HEK293 (cell line): ENCODE measurements around the gene S100A16.
A peak's percentile ranks its signal among the peaks of the same experiment; 100 is the strongest.

ENCODE experiments used
- CTCF ChIA-PET: fragments of 350-600 bp; formaldehyde crosslinking; extraction: SDS; loops from one replicate; lab custom pipeline; 2021; ENCODE audit warnings: antibody characterized with exemption; lab: Yijun Ruan, JAX
- POLR2A ChIA-PET: fragments of 300-600 bp; formaldehyde crosslinking; extraction: SDS; loops from one replicate; lab custom pipeline; 2020; ENCODE audit warnings: antibody characterized with exemption, inconsistent platforms; lab: Yijun Ruan, JAX
- H3K27ac ChIP-seq: fragments of 200-500 bp; sonication (Bioruptor generic); 2 replicates; pipeline ENCODE4 v1.5.1; 2014; ENCODE audit warnings: low read depth, low read length, control low read depth, inconsistent platforms; ENCODE audit errors: extremely low read depth
- H3K36me3 ChIP-seq, 2 experiments: fragments of 200-500 bp in 1 of 2; sonication (Bioruptor generic) in 1 of 2; 1 replicate in 1 of 2; 2 replicates in 1 of 2; pipeline ENCODE4 v1.5.1; 2014 to 2017; ENCODE audit warnings: inconsistent platforms in 2 of 2, low read length in 2 of 2; ENCODE audit not compliant: control insufficient read depth in 2 of 2, insufficient read depth in 1 of 2
- H3K4me1 ChIP-seq: fragments of 200-500 bp; sonication (Bioruptor generic); 2 replicates; pipeline ENCODE4 v1.5.1; 2014; ENCODE audit warnings: mild to moderate bottlenecking, low read length, inconsistent platforms; ENCODE audit not compliant: control insufficient read depth, insufficient read depth
- H3K4me3 ChIP-seq: 2 replicates; pipeline ENCODE4 v1.5.1; 2011; ENCODE audit warnings: low read depth, mild to moderate bottlenecking, control low read depth, low read length, moderate library complexity
- H3K9me3 ChIP-seq: fragments of 200-500 bp; sonication (Bioruptor generic); 2 replicates; pipeline ENCODE4 v1.5.1; 2014; ENCODE audit warnings: low read depth, low read length, inconsistent platforms; ENCODE audit not compliant: control insufficient read depth, insufficient read depth
- KLF1 ChIP-seq: fragments of 450-650 bp; formaldehyde crosslinking; IDR thresholded peaks from 2 replicates; pipeline ENCODE4 v1.5.1; 2016; ENCODE audit warnings: missing biosample characterization, missing genetic modification characterization
- KLF9 ChIP-seq: fragments of 450-650 bp; formaldehyde crosslinking; IDR thresholded peaks from 2 replicates; pipeline ENCODE4 v1.5.1; 2016; ENCODE audit warnings: missing biosample characterization, missing genetic modification characterization, low read depth
- RBAK ChIP-seq: fragments of 450-650 bp; formaldehyde crosslinking; IDR thresholded peaks from 2 replicates; pipeline ENCODE4 v1.5.1; 2016; ENCODE audit warnings: missing biosample characterization, missing genetic modification characterization
- REPIN1 ChIP-seq: fragments of 450-650 bp; formaldehyde crosslinking; IDR thresholded peaks from 2 replicates; pipeline ENCODE4 v1.5.1; 2017; ENCODE audit warnings: missing biosample characterization, missing genetic modification characterization, low read depth
- SP3 ChIP-seq: fragments of 450-650 bp; formaldehyde crosslinking; IDR thresholded peaks from 2 replicates; pipeline ENCODE4 v1.5.1; 2016; ENCODE audit warnings: missing biosample characterization, missing genetic modification characterization
- ZBTB11 ChIP-seq: fragments of 450-650 bp; formaldehyde crosslinking; conservative IDR thresholded peaks from 2 replicates; pipeline ENCODE4 v1.5.1; 2016; ENCODE audit warnings: low read depth, missing biosample characterization, missing genetic modification characterization
- ZBTB26 ChIP-seq: fragments of 450-650 bp; formaldehyde crosslinking; optimal IDR thresholded peaks from 2 replicates; pipeline ENCODE3; 2016; ENCODE audit warnings: missing biosample characterization, mild to moderate bottlenecking, missing genetic modification characterization
- ZNF112 ChIP-seq: fragments of 450-650 bp; formaldehyde crosslinking; IDR thresholded peaks from 2 replicates; pipeline ENCODE4 v1.5.0; 2017; ENCODE audit warnings: missing biosample characterization, missing genetic modification characterization
- ZNF169 ChIP-seq: fragments of 450-650 bp; formaldehyde crosslinking; IDR thresholded peaks from 2 replicates; pipeline ENCODE4 v1.5.1; 2016; ENCODE audit warnings: missing biosample characterization, missing genetic modification characterization
- ZNF2 ChIP-seq: fragments of 450-650 bp; formaldehyde crosslinking; IDR thresholded peaks from 2 replicates; pipeline ENCODE4 v1.5.1; 2016; ENCODE audit warnings: missing biosample characterization, missing genetic modification characterization
- ZNF202 ChIP-seq: fragments of 450-650 bp; formaldehyde crosslinking; IDR thresholded peaks from 2 replicates; pipeline ENCODE4 v1.5.1; 2016; ENCODE audit warnings: missing biosample characterization, missing genetic modification characterization, borderline replicate concordance
- ZNF26 ChIP-seq: fragments of 450-650 bp; formaldehyde crosslinking; IDR thresholded peaks from 2 replicates; pipeline ENCODE4 v1.5.1; 2016; ENCODE audit warnings: missing biosample characterization, missing genetic modification characterization
- ZNF266 ChIP-seq: fragments of 450-650 bp; formaldehyde crosslinking; IDR thresholded peaks from 2 replicates; pipeline ENCODE4 v1.5.1; 2016; ENCODE audit warnings: missing biosample characterization, missing genetic modification characterization, low read depth
- ZNF354C ChIP-seq: fragments of 450-650 bp; formaldehyde crosslinking; IDR thresholded peaks from 2 replicates; pipeline ENCODE4 v1.5.1; 2016; ENCODE audit warnings: missing biosample characterization, missing genetic modification characterization, low read depth, borderline replicate concordance
- ZNF391 ChIP-seq: fragments of 450-650 bp; formaldehyde crosslinking; IDR thresholded peaks from 2 replicates; pipeline ENCODE4 v1.5.1; 2016; ENCODE audit warnings: low read depth, missing biosample characterization, missing genetic modification characterization, borderline replicate concordance
- ZNF423 ChIP-seq: fragments of 450-650 bp; formaldehyde crosslinking; IDR thresholded peaks from 2 replicates; pipeline ENCODE4 v1.5.1; 2016; ENCODE audit warnings: missing biosample characterization, missing genetic modification characterization
- ZNF544 ChIP-seq: fragments of 450-650 bp; formaldehyde crosslinking; IDR thresholded peaks from 2 replicates; pipeline ENCODE4 v1.5.0; 2017; ENCODE audit warnings: missing biosample characterization, missing genetic modification characterization
- ZNF555 ChIP-seq: fragments of 450-650 bp; formaldehyde crosslinking; conservative IDR thresholded peaks from 2 replicates; pipeline ENCODE4 v1.5.1; 2017; ENCODE audit warnings: missing biosample characterization, mild to moderate bottlenecking, missing genetic modification characterization, inconsistent platforms
- ZNF558 ChIP-seq: fragments of 450-650 bp; formaldehyde crosslinking; IDR thresholded peaks from 2 replicates; pipeline ENCODE4 v1.5.1; 2016; ENCODE audit warnings: missing biosample characterization, missing genetic modification characterization
- ZNF561 ChIP-seq: fragments of 450-650 bp; IDR thresholded peaks from 2 replicates; pipeline ENCODE4 v1.5.1; 2018; ENCODE audit warnings: missing biosample characterization, missing genetic modification characterization, borderline replicate concordance
- ZNF623 ChIP-seq: fragments of 450-650 bp; formaldehyde crosslinking; IDR thresholded peaks from 2 replicates; pipeline ENCODE4 v1.5.1; 2016; ENCODE audit warnings: missing biosample characterization, missing genetic modification characterization
- ZNF626 ChIP-seq: fragments of 450-650 bp; sonication (Bioruptor Pico); formaldehyde crosslinking; IDR thresholded peaks from 2 replicates; pipeline ENCODE4 v1.5.1; 2018; ENCODE audit warnings: missing biosample characterization, missing genetic modification characterization, inconsistent platforms
- ZNF664 ChIP-seq: fragments of 450-650 bp; formaldehyde crosslinking; IDR thresholded peaks from 2 replicates; pipeline ENCODE4 v1.5.1; 2016; ENCODE audit warnings: missing biosample characterization, missing genetic modification characterization
- ZNF670 ChIP-seq: fragments of 450-650 bp; formaldehyde crosslinking; IDR thresholded peaks from 2 replicates; pipeline ENCODE4 v1.5.1; 2016; ENCODE audit warnings: missing biosample characterization, missing genetic modification characterization, low read depth
- ZNF747 ChIP-seq: fragments of 450-650 bp; formaldehyde crosslinking; IDR thresholded peaks from 2 replicates; pipeline ENCODE4 v1.5.1; 2016; ENCODE audit warnings: missing biosample characterization, missing genetic modification characterization
- ZNF777 ChIP-seq: fragments of 450-650 bp; formaldehyde crosslinking; IDR thresholded peaks from 2 replicates; pipeline ENCODE4 v1.5.1; 2017; ENCODE audit warnings: missing biosample characterization, missing genetic modification characterization, borderline replicate concordance

The S100A16 gene

GRCh38 chr1:153565529-153566374 is 47.2 kb downstream of the S100A16 start, which contains the start of gene S100A2 (continued):
- TF ChIP-seq ZNF26 (tag by site-specific recombination) (no peak), ZNF670 (tag by site-specific recombination) (no peak), ZNF266 (tag by site-specific recombination) (no peak), ZNF747 (tag by site-specific recombination) (no peak), ZNF202 (tag by site-specific recombination) (no peak), REPIN1 (tag by site-specific recombination) (no peak), ZNF423 (tag by site-specific recombination) (no peak), ZNF558 (0 out of 2 replicates have a peak, but pooled peaks have one; percentile 9), ZNF391 (no peak), ZNF169 (no peak), SP3 (peak; percentile 66), ZNF623 (tag by site-specific recombination) (no peak), ZNF626 (tag by site-specific recombination) (no peak), ZNF112 (tag by site-specific recombination) (no peak), ZBTB11 (no peak), RBAK (tag by site-specific recombination) (no peak), ZNF555 (no peak)

GRCh38 chr1:153563991-153564390 is 48.9 kb downstream of the S100A16 start:
- CTCF ChIA-PET: interaction anchor here (0.6 to 3.1 kb wide), 6 partner anchors 10 to 63 kb away, joined by 3 to 28 read pairs (median 3); partner anchors contain the start of gene S100A13
- Histone ChIP-seq H3K4me1 (peaks cover 7% of the 10 kb centered on the region), H3K9me3 (no peaks in the 10 kb centered on the region), H3K4me3 (no peak overlapping the region), H3K36me3 (no peaks in the 10 kb centered on the region), H3K27ac (no peak overlapping the region)
- POLR2A ChIA-PET: interaction anchor here (0.8 to 1.9 kb wide), 4 partner anchors 19 to 404 kb away, joined by 3 to 7 read pairs (median 4); partner anchors contain the start of genes CHTOP, CREB3L4, S100A4 and S100A5
- no peak for TF ChIP-seq ZBTB26 (tag by site-specific recombination)
- TF ChIP-seq KLF1: no peak
- TF ChIP-seq KLF9 (tag by site-specific recombination): no peak
- no peak for TF ChIP-seq ZNF664 (tag by site-specific recombination)
- TF ChIP-seq ZNF354C: no peak
- TF ChIP-seq ZNF544 (tag by site-specific recombination): no peak
- TF ChIP-seq ZNF777 (tag by site-specific recombination): no peak
- TF ChIP-seq ZNF2 (tag by site-specific recombination): no peak
- no peak for TF ChIP-seq ZNF561 (tag by site-specific recombination)
